Choroid plexus epithelial cell (primary cell): ENCODE results near the gene SP2.

Source experiments
- DNase-seq: peaks from one replicate; pipeline ENCODE4 v3.0.0-alpha.2; 2010; ENCODE audit warnings: low read depth
- H3K4me3 ChIP-seq: 2 replicates; pipeline ENCODE4 v1.5.1; 2011; ENCODE audit warnings: low read depth, mild to moderate bottlenecking, control low read depth, low read length, moderate library complexity
- TF ChIP-seq, protein P1 (sequence below): conservative IDR thresholded peaks from 2 replicates; pipeline ENCODE4 v1.5.1; 2011; ENCODE audit warnings: low read depth, mild to moderate bottlenecking, control low read depth, inconsistent platforms, low read length, moderate library complexity

Gene SP2

DNA sequence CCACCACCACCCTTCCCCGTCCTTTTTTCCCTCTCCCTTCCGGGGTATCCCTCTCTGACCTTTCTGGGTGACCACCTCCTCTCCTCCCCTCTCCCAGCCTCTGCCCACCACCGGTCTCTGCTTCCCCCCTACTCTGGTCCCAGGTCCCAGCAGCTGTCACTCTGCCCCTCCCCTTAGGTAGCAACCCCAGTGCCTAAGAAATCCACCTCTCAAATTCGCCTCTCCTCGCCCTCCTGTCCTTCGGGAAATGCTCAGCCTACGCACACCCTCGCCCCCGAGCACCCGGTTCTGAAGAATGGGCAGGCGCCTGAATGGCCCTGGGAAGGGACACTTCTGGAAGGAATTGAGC lies 44.3 kb upstream of the SP2 start:
- no peak for DNase-seq
- no peak overlapping the region for H3K4me3 ChIP-seq
- TF ChIP-seq, protein P1, sequence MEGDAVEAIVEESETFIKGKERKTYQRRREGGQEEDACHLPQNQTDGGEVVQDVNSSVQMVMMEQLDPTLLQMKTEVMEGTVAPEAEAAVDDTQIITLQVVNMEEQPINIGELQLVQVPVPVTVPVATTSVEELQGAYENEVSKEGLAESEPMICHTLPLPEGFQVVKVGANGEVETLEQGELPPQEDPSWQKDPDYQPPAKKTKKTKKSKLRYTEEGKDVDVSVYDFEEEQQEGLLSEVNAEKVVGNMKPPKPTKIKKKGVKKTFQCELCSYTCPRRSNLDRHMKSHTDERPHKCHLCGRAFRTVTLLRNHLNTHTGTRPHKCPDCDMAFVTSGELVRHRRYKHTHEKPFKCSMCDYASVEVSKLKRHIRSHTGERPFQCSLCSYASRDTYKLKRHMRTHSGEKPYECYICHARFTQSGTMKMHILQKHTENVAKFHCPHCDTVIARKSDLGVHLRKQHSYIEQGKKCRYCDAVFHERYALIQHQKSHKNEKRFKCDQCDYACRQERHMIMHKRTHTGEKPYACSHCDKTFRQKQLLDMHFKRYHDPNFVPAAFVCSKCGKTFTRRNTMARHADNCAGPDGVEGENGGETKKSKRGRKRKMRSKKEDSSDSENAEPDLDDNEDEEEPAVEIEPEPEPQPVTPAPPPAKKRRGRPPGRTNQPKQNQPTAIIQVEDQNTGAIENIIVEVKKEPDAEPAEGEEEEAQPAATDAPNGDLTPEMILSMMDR: no peak

DNA sequence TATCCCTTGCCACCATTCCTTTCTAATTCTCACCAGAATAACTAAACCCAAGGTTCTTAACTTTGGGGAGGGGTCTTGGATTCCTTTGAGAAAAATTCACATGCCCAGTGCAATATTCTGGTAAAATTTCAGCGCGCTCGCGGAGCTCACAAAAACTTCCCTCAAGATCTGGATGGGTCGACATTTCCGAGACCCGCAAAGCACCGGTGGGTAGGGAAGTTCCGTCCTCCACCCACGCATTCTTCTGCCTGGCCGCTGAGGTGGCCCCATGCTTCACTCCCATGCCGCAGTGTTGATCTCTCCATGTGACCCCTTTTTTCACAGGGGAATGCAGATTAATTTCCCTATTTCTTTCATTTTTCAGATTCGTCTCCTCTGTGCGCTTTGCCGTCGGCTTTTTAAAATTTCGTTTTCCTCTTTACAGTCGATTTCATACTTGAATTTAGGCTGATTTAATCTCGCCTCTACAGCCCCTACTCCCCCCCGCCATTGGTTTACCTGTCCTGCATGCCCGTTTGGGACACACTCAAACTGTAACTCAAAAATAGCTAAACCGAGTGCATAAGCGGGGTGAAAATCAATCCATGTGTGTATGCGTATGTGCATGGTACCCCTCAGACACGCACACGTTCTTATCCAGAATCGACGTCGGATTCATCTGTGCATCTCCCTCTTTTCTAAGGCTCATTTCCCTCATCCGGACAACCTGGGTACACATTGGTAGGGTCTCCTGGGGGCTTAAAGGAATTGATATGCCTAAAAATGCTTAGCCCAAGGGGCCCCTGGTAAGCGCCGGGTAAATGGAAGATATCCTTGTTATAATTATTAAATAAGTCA lies 43.7 kb upstream of the SP2 start:
- DNase-seq: peak; percentile 13
- TF ChIP-seq, protein P1: no peak
- H3K4me3 ChIP-seq: no peak overlapping the region

DNA sequence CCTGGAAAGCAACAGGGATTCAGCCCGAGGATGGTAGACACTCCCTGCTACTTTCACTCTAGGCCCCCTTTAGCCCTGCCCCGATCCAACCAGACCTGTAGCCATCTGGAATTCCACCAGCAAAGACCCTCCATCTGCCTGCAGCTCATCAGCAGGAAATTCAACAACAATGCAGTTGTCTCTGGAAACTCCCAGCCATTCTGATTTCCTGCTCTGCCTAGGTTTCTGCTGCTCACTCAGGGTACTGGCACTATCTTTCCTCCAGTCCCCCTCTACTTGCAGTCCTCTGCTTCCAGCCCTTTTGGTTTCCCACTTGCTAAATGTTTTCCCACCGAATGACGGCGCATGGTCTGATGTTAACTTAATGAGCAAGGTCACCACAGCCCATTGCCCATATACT lies 42.4 kb upstream of the SP2 start:
- H3K4me3 ChIP-seq: no peak overlapping the region
- TF ChIP-seq, protein P1: no peak
- no peak for DNase-seq

DNA sequence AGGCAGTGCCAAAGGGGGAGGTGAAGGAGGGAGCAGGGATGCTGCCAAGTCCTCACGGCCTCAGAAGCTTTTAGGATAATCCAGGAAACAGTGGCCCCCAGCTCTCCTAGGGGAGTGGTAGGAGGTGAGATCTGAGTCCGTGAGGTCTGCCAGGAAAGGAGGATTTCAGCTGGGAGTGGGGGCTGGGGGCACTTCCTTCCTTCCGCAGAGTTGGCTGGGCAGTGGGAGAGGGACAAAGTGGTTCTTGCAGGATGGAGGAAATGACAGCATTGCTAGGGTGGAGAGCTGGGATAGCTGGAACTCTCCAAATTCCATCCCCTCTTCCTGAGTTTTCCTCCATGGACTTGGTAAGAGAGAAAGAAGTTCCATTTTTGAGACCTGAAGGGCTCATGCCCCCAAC lies 40.3 kb upstream of the SP2 start:
- no peak for DNase-seq
- TF ChIP-seq, protein P1: no peak
- no peak overlapping the region for H3K4me3 ChIP-seq

DNA sequence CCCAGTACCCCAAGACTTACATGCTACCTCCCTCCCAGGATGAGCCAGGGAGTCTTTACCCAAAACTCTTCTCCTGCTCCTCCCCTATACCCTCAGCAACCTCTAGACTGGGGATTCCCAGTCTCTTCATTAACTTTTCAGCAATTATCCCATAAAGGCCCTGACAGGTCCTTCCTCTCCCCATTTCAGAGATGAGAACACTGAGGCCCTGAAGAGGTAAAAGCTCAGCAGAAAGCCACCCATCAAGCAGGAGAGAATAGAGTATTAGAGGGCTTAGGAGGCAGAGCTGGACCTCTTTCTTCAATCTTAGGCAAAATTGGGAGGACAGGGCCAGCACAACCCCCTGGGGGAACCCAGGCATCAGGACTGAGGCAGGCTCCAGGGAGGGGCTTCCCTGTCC lies 39.2 kb upstream of the SP2 start:
- no peak for DNase-seq
- H3K4me3 ChIP-seq: no peak overlapping the region
- TF ChIP-seq, protein P1: no peak

DNA sequence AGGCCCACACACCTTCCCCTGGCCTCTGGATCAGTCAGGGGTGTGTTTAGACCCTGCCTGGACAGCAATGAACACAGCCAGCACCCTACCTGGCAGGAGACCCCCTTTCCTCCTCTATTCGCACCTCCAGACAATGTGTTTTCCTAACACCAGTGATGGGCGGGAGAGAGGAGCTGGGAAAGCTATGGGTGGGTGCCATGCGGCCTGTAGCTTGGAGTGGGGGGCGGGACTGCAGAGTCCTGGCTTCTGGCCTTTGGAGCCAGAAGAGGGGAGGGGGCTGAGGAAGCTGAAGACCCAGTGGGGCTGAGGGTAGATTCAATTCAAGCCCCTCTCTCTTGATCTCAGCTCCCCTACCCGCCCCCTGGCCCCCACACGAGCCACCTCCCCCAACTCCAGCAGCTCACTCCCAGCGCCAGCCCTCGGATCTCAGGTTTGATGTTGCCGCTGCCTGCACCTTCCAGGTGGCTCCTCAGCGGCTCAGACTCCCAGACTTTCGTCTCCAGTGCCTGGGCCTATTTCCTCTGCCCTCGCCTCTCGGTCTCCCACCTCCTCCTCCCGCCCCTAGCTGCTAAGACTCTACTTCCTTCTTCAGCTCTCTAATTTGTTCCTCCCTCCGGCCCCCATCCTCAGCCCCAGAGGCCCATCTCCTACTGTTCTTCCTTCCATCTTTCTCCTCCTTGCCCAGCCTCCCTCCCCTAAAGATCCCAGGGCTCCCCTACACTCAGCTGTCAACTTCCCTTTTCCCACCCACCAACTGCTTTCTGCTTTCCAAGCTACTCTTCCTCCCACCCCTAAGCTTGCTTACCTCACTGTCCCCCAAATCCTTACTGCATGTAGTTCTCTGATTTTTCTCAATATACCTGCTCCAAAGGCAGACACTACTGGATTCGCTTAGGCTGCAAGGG lies 38.2 kb upstream of the SP2 start:
- no peak overlapping the region for H3K4me3 ChIP-seq
- DNase-seq: no peak
- TF ChIP-seq, protein P1: no peak

DNA sequence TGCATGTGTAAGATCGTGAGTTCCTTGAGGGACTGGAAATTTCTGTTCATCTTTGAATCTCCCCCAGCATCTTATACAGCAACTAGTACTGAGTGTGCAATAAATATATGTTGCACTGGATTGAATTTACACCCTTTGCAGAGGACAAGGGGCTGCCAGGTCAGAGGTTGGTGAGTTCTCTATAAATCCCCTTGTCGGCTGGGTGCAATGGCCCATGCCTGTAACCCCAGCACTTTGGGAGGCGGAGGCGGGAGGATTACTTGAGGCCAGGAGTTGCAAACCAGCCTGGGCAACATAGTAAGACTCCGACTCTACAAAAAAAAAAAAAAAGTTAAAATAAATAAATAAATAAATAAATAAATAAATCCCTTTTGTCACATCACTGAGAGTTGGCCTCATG lies 35.6 kb upstream of the SP2 start:
- DNase-seq: no peak
- TF ChIP-seq, protein P1: no peak
- H3K4me3 ChIP-seq: no peak overlapping the region
